HG03460 (cell line): ENCODE measurements around the gene HNRNPA0.
"Not testable (repeated sequence)": the region's sequence is repeated elsewhere in the genome, so short reads cannot be mapped to it uniquely, and the experiment has no call there.

Experiments
- ATAC-seq: cut with Tn5 transposase; IDR thresholded peaks from one replicate; pipeline ENCODE4 v1.9.1; 2021; ENCODE audit not compliant: unreplicated experiment

The HNRNPA0 gene

DNA sequence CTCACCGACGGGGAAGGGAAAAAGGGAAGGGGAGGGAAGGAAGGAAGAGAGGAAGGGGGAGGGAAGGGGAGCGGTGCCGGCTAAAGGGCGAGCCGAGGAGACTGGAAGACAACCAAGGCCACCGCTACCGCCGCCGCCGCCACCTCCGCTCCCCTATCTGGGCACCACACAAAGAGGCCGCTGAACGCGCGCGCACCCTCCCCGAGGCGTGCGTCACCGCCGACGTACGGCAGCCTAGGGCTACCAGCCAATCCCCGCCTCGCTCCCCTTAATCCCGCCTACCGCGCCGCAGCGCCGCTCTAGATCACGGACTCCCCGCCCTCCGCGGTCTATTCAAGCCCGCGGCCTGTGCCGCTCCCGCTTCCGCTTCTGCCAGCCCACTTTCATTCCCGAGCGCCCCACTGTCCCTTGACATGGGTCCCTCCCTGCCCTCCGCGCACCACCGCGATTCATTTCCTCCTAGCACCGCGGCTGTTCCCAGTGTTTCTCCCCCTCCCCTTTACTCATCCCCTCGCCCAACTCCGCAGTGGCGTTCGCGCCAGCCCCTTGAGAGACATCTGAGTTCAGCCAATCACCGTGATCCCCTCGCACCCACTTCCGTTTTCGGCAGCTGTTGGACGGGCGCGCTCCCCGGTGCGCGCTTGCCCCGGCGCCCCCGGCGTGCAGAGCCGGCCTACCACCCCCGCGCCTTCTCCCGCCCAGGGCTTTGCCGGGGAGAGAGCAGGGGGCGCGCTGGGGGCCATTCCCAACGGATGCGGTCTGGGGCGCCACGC is at the start of gene HNRNPA0:
HNRNPA0 (minus strand) TSS at position 176 of the 773 bp plus-strand sequence. CDS start 297 bp downstream, outside the sequence.
- peak; percentile 78 for ATAC-seq

GRCh38 chr5:137802282-137803210 is 48.4 kb upstream of the HNRNPA0 start:
- ATAC-seq = no peak

GRCh38 chr5:137800700-137801411 is 46.7 kb upstream of the HNRNPA0 start:
- ATAC-seq = no peak

DNA sequence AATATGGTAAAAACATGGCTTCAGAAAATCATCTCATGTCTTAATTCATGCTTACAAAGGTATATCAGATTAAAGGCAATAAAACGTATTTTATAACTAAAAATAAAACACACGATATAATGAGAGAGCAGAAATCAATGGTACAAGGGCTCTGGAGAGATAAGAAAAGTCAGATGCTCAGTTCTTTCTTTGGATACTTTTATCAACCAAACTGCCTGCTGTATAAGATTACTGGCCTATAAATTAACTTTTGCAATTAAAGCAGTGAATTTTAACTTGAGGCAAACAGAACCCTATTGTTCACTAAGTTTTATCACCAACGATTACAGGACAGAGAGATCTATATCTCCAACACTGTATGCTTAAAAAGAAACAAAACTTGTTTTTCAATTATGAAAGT is 42.1 kb upstream of the HNRNPA0 start:
- ATAC-seq = no peak

GRCh38 chr5:137794863-137795262 is 40.7 kb upstream of the HNRNPA0 start:
- no peak for ATAC-seq

DNA sequence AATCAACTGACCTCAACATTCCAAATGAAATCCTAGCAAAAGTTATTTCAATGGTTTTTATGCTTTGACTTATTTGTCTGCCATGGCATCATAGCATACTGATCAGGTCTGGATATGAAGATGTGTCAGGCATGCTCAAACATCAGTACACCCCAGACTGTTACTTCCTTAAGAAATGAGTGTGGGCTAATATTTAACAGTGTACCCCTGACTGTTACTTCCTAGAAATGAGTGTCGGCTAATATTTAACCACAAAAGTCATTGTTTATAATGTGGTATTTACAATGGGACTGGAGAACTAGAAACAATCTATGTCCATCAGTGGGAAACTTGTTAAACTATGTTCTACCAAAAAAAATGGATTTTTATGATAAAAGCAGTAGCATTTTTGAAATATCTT is 38.1 kb upstream of the HNRNPA0 start:
- ATAC-seq = peak; percentile 68

- no peak for ATAC-seq
Observed at GRCh38 chr5:137791799-137792198, 37.6 kb upstream of the HNRNPA0 start.

- no peak for ATAC-seq
Observed at GRCh38 chr5:137791387-137791786, 37.2 kb upstream of the HNRNPA0 start.

GRCh38 chr5:137788560-137788959 is 34.4 kb upstream of the HNRNPA0 start:
- not testable (repeated sequence) for ATAC-seq

- ATAC-seq = no peak
Observed at GRCh38 chr5:137782984-137783536, 28.9 kb upstream of the HNRNPA0 start.

GRCh38 chr5:137782055-137782454 is 27.9 kb upstream of the HNRNPA0 start:
- ATAC-seq = no peak

GRCh38 chr5:137778772-137779564 is 24.8 kb upstream of the HNRNPA0 start:
- ATAC-seq = no peak

DNA sequence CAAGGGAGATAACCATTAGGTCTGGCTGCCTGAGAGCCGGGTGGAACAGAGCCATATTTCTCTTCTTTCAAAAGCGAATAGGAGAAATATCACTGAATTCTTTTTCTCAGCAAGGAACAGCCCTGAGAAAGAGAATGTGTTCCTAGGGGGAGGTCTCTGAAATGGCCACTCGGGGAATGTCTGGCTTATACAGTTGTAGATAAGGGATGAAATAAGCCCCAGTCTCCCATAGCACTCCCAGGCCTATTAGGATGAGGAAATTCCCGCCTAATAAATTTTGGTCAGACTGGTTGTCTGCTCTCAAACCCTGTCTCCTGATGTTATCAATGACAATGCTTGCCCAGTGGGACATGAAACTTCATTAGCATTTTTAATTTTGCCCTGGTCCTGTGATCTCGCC is 13.8 kb upstream of the HNRNPA0 start:
- ATAC-seq = not testable (repeated sequence)

DNA sequence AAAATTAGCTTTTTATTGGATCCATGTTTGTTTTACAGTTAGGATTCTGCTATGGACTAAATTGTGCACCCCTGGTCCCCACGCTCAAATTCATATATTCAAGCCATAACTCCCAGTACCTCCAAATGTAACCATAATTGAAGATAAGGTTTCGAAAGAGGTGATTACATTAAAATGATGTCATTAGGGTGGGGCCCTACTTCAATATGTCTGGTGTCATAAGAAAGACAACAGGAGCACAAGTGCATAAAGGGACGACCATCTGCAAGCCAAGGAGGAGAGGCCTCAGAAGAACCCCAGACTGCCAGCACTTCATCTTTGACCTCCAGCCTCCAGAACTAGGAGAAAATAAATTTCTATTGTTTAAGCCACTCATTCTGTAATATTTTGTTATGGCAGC is 7.4 kb upstream of the HNRNPA0 start:
- ATAC-seq = no peak

- no peak for ATAC-seq
Observed at GRCh38 chr5:137760719-137761516, 6.8 kb upstream of the HNRNPA0 start.

GRCh38 chr5:137760294-137760693 is 6.1 kb upstream of the HNRNPA0 start:
- ATAC-seq = no peak

GRCh38 chr5:137758715-137759306 is 4.6 kb upstream of the HNRNPA0 start:
- no peak for ATAC-seq

DNA sequence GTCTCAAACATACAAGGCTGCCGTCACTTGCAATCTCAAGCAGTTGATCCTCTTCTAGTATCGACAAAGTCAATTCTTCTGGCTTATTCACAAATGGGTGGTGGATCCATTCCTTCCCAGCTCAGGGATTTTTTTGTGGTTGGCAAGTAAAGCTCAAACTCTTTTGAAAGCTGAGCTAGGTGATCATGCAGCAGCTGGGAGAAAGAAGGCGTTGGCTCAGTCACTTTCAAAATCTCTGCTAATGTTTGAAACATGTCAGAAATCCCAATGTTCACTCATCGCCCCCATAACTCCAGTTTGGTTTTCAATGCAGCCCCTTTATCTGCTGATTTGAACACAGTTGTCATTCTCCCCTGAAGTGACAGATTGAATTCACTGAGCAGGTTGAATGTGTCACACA is 4.0 kb upstream of the HNRNPA0 start:
- ATAC-seq = no peak

DNA sequence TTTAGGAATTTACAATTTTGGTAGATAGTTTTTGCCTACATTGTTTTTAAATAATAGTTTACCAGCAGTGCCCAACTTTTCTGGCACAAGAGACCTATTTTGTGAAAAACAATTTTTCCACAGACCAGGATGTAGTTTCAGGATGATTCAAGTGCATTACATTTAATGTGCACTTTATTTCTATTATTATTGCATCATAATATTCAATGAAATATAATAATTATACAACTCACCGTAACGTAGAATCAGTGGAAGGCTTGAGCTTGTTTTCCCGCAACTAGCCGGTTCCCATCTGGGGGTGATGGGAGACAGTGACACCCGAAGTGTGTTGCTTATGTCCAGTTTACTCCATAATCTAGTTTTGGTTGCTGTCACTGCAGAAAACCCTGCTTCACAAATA is 3.5 kb upstream of the HNRNPA0 start:
- no peak for ATAC-seq
